WTC11 (cell line): ENCODE data around the gene TP63. TPM values are rescaled to one million over a fixed set of nuclear protein-coding genes. Genes with fewer than 3 reads are reported as not detected.

Experiments
- ATAC-seq: fragments of 200-7000 bp; cut with Tn5 transposase; 2 replicates; pipeline ENCODE4 v1.10.0; 2021; ENCODE audit warnings: mild to moderate bottlenecking, moderate library complexity
- CTCF ChIA-PET: fragments of 300-600 bp; sonication (Branson Sonifier 250); formaldehyde crosslinking; loops from one replicate; lab custom pipeline; 2021; ENCODE audit warnings: antibody characterized with exemption; lab: Charles Lee
- POLR2A ChIA-PET: fragments of 350-600 bp; sonication (Branson Sonifier 250); formaldehyde crosslinking; loops from one replicate; lab custom pipeline; 2021; ENCODE audit warnings: antibody characterized with exemption; lab: Charles Lee
- DNase-seq: peaks from one replicate; pipeline ENCODE4 v3.0.0; 2021; ENCODE audit warnings: low spot score
- H3K27ac Mint-ChIP-seq: 2 replicates; pipeline ENCODE4 v1.8.0; 2021; ENCODE audit warnings: mixed read lengths
- H3K27me3 Mint-ChIP-seq: 2 replicates; pipeline ENCODE4 v1.8.0; 2021; ENCODE audit warnings: low read depth, mild to moderate bottlenecking, moderate library complexity, mixed read lengths
- H3K36me3 Mint-ChIP-seq: 2 replicates; pipeline ENCODE4 v1.8.0; 2021; ENCODE audit warnings: mixed read lengths
- H3K4me1 Mint-ChIP-seq: 2 replicates; pipeline ENCODE4 v1.8.0; 2022; ENCODE audit warnings: mixed read lengths
- H3K4me3 Mint-ChIP-seq: 2 replicates; pipeline ENCODE4 v1.8.0; 2021; ENCODE audit warnings: mild to moderate bottlenecking, moderate library complexity, mixed read lengths
- H3K9me3 Mint-ChIP-seq: 2 replicates; pipeline ENCODE4 v1.8.0; 2021; ENCODE audit warnings: mixed read lengths
- AR ChIP-seq: fragments of 250-450 bp; sonication (Bioruptor Pico); IDR thresholded peaks from 2 replicates; pipeline ENCODE4 v1.9.0; 2021; ENCODE audit warnings: mild to moderate bottlenecking
- ARID4B ChIP-seq: sonication (generic); formaldehyde crosslinking; IDR thresholded peaks from 2 replicates; pipeline ENCODE4 v1.8.0; 2023; ENCODE audit warnings: missing genetic modification reagents, mild to moderate bottlenecking, borderline replicate concordance
- ATF3 ChIP-seq: sonication (generic); formaldehyde crosslinking; conservative IDR thresholded peaks from 2 replicates; pipeline ENCODE4 v1.8.1; 2022; ENCODE audit warnings: mild to moderate bottlenecking, missing genetic modification reagents
- ERG ChIP-seq: fragments of 250-450 bp; sonication (Bioruptor Pico); IDR thresholded peaks from 2 replicates; pipeline ENCODE4 v1.8.0; 2021; ENCODE audit warnings: mild to moderate bottlenecking
- FOXJ3 ChIP-seq: sonication (generic); formaldehyde crosslinking; IDR thresholded peaks from 2 replicates; pipeline ENCODE4 v1.9.0; 2021; ENCODE audit warnings: missing genetic modification reagents, mild to moderate bottlenecking, borderline replicate concordance
- FOXK1 ChIP-seq: sonication (generic); formaldehyde crosslinking; IDR thresholded peaks from 2 replicates; pipeline ENCODE4 v1.8.0; 2022; ENCODE audit warnings: mild to moderate bottlenecking, moderate library complexity, missing genetic modification reagents
- GABPB1 ChIP-seq: sonication (generic); formaldehyde crosslinking; IDR thresholded peaks from 2 replicates; pipeline ENCODE4 v1.8.1; 2023; ENCODE audit warnings: mild to moderate bottlenecking, missing genetic modification reagents
- GTF2I ChIP-seq: fragments of 250-450 bp; sonication (Bioruptor Pico); conservative IDR thresholded peaks from 2 replicates; pipeline ENCODE4 v1.4.0; 2021; ENCODE audit warnings: mild to moderate bottlenecking
- HMGA2 ChIP-seq: fragments of 250-450 bp; sonication (Bioruptor Pico); IDR thresholded peaks from 2 replicates; pipeline ENCODE4 v1.4.0; 2021; ENCODE audit warnings: mild to moderate bottlenecking, moderate library complexity
- KAT7 ChIP-seq: sonication (generic); formaldehyde crosslinking; IDR thresholded peaks from 2 replicates; pipeline ENCODE4 v1.8.1; 2023; ENCODE audit warnings: missing genetic modification reagents, mild to moderate bottlenecking, borderline replicate concordance
- NR2C2 ChIP-seq: sonication (generic); formaldehyde crosslinking; IDR thresholded peaks from 2 replicates; pipeline ENCODE4 v1.8.0; 2022; ENCODE audit warnings: mild to moderate bottlenecking, missing genetic modification reagents
- OVOL2 ChIP-seq: fragments of 250-450 bp; sonication (Bioruptor Pico); IDR thresholded peaks from 2 replicates; pipeline ENCODE4 v1.9.0; 2021; ENCODE audit warnings: mild to moderate bottlenecking, borderline replicate concordance
- TCF7 ChIP-seq: sonication (generic); formaldehyde crosslinking; IDR thresholded peaks from 2 replicates; pipeline ENCODE4 v1.8.0; 2022; ENCODE audit warnings: mild to moderate bottlenecking, low read depth, missing genetic modification reagents, moderate library complexity
- TEAD4 ChIP-seq: sonication (generic); formaldehyde crosslinking; IDR thresholded peaks from 2 replicates; pipeline ENCODE4 v1.8.0; 2022; ENCODE audit warnings: mild to moderate bottlenecking, missing genetic modification reagents
- ZSCAN18 ChIP-seq: fragments of 250-450 bp; sonication (Bioruptor Pico); IDR thresholded peaks from 2 replicates; pipeline ENCODE4 v2.1.2; 2022; ENCODE audit warnings: mild to moderate bottlenecking, moderate library complexity
- total RNA-seq: library from RNA; stranded (reverse); gene quantifications from 3 replicates; pipeline ENCODE4 v1.2.3, GENCODE V29; 2021
- TF ChIP-seq, protein P1 (sequence below): sonication (generic); formaldehyde crosslinking; IDR thresholded peaks from 2 replicates; pipeline ENCODE4 v1.8.0; 2022; ENCODE audit warnings: mild to moderate bottlenecking, missing genetic modification reagents
- TF ChIP-seq, protein P2 (sequence below): fragments of 200-600 bp; IDR thresholded peaks from 2 replicates; pipeline ENCODE4 v1.8.0; 2022; ENCODE audit warnings: antibody characterized with exemption
- TF ChIP-seq, protein P3 (sequence below): sonication (generic); formaldehyde crosslinking; IDR thresholded peaks from 2 replicates; pipeline ENCODE4 v1.8.1; 2022; ENCODE audit warnings: low read depth, mild to moderate bottlenecking, moderate library complexity, missing genetic modification reagents, borderline replicate concordance
- TF ChIP-seq, protein P4 (sequence below): sonication (generic); formaldehyde crosslinking; IDR thresholded peaks from 2 replicates; pipeline ENCODE4 v1.8.1; 2023; ENCODE audit warnings: mild to moderate bottlenecking, missing genetic modification reagents, moderate library complexity

TP63 gene
- total RNA-seq, 1 experiment from 2014 or later: 0.09 TPM

GRCh38 chr3:189868061-189868460, 236.9 kb downstream of the TP63 start:
- H3K27me3 Mint-ChIP-seq: no peaks in the 10 kb centered on the region
- no peak overlapping the region for H3K27ac Mint-ChIP-seq
- ATAC-seq: no peak
- ChIA-PET CTCF (no interaction called here), POLR2A (no interaction called here)
- H3K36me3 Mint-ChIP-seq: no peaks in the 10 kb centered on the region
- no peak overlapping the region for H3K4me3 Mint-ChIP-seq
- no peak for TF ChIP-seq ERG (CRISPR knock-in tag)
- no peak for TF ChIP-seq TEAD4 (CRISPR knock-in tag)
- TF ChIP-seq OVOL2 (CRISPR knock-in tag): no peak
- TF ChIP-seq GABPB1 (CRISPR knock-in tag): no peak
- TF ChIP-seq, protein P1, sequence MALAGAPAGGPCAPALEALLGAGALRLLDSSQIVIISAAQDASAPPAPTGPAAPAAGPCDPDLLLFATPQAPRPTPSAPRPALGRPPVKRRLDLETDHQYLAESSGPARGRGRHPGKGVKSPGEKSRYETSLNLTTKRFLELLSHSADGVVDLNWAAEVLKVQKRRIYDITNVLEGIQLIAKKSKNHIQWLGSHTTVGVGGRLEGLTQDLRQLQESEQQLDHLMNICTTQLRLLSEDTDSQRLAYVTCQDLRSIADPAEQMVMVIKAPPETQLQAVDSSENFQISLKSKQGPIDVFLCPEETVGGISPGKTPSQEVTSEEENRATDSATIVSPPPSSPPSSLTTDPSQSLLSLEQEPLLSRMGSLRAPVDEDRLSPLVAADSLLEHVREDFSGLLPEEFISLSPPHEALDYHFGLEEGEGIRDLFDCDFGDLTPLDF: no peak
- TF ChIP-seq HMGA2 (CRISPR knock-in tag): no peak
- no peak for TF ChIP-seq ZSCAN18
- TF ChIP-seq, protein P2, sequence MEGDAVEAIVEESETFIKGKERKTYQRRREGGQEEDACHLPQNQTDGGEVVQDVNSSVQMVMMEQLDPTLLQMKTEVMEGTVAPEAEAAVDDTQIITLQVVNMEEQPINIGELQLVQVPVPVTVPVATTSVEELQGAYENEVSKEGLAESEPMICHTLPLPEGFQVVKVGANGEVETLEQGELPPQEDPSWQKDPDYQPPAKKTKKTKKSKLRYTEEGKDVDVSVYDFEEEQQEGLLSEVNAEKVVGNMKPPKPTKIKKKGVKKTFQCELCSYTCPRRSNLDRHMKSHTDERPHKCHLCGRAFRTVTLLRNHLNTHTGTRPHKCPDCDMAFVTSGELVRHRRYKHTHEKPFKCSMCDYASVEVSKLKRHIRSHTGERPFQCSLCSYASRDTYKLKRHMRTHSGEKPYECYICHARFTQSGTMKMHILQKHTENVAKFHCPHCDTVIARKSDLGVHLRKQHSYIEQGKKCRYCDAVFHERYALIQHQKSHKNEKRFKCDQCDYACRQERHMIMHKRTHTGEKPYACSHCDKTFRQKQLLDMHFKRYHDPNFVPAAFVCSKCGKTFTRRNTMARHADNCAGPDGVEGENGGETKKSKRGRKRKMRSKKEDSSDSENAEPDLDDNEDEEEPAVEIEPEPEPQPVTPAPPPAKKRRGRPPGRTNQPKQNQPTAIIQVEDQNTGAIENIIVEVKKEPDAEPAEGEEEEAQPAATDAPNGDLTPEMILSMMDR: no peak
- TF ChIP-seq NR2C2 (CRISPR knock-in tag): no peak
- TF ChIP-seq, protein P3, sequence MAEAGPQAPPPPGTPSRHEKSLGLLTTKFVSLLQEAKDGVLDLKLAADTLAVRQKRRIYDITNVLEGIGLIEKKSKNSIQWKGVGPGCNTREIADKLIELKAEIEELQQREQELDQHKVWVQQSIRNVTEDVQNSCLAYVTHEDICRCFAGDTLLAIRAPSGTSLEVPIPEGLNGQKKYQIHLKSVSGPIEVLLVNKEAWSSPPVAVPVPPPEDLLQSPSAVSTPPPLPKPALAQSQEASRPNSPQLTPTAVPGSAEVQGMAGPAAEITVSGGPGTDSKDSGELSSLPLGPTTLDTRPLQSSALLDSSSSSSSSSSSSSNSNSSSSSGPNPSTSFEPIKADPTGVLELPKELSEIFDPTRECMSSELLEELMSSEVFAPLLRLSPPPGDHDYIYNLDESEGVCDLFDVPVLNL (CRISPR knock-in tag): no peak
- TF ChIP-seq ATF3 (CRISPR knock-in tag): no peak
- TF ChIP-seq TCF7: no peak
- TF ChIP-seq GTF2I: no peak
- DNase-seq: no peak
- no peaks in the 10 kb centered on the region for H3K4me1 Mint-ChIP-seq
- H3K9me3 Mint-ChIP-seq: peaks cover 3% of the 10 kb centered on the region; the same call in 1 of the 2 replicates

DNA sequence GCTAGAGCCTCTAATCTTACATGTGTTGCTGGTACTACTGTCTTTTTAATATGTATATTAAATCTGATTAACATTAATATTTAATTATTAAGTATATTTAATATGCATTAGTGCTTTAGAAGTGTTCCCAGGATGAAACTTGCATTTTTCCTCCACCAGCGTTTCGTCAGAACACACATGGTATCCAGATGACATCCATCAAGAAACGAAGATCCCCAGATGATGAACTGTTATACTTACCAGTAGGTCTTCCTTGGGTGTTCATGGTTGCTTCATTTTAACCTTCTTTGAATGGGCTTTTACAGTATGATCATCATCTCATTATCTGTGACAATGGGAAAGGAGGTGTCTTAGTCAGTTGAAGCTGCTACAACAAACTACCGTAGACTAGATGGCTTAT, 238.0 kb downstream of the TP63 start:
- H3K4me3 Mint-ChIP-seq: no peak overlapping the region
- no peaks in the 10 kb centered on the region for H3K36me3 Mint-ChIP-seq
- no peak for TF ChIP-seq FOXK1 (CRISPR knock-in tag)
- TF ChIP-seq AR (CRISPR knock-in tag): no peak
- no peak for TF ChIP-seq ARID4B (CRISPR knock-in tag)
- TF ChIP-seq, protein P4, sequence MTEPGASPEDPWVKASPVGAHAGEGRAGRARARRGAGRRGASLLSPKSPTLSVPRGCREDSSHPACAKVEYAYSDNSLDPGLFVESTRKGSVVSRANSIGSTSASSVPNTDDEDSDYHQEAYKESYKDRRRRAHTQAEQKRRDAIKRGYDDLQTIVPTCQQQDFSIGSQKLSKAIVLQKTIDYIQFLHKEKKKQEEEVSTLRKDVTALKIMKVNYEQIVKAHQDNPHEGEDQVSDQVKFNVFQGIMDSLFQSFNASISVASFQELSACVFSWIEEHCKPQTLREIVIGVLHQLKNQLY (CRISPR knock-in tag): no peak
- TF ChIP-seq FOXJ3 (CRISPR knock-in tag): no peak
- no peak for TF ChIP-seq KAT7
- ATAC-seq (no peak), DNase-seq (no peak)
- POLR2A ChIA-PET: no interaction called here
- H3K27ac Mint-ChIP-seq: no peak overlapping the region
- H3K27me3 Mint-ChIP-seq: no peaks in the 10 kb centered on the region
- H3K9me3 Mint-ChIP-seq: peaks cover 3% of the 10 kb centered on the region; the same call in 1 of the 2 replicates
- CTCF ChIA-PET: no interaction called here
- H3K4me1 Mint-ChIP-seq: no peaks in the 10 kb centered on the region
